ENCODE measurements around the gene TMEM45A.
"Not testable (repeated sequence)": the region's sequence is repeated elsewhere in the genome, so short reads cannot be mapped to it uniquely, and the experiment has no call there.

Gene TMEM45A

GRCh38 chr3:100533176-100533575, 40.8 kb downstream of the TMEM45A start:
- no peak for DNase-seq (ENCODE audit: low read depth in 2 of 2)

- no peak for DNase-seq (ENCODE audit: low read depth in 2 of 2)
These were observed 43.2 kb downstream of the TMEM45A start for GRCh38 chr3:100535610-100535943.

GRCh38 chr3:100536093-100536492, 43.7 kb downstream of the TMEM45A start:
- no peak for DNase-seq (ENCODE audit: low read depth in 2 of 2)

GRCh38 chr3:100537646-100538338, 45.4 kb downstream of the TMEM45A start:
- no peak for DNase-seq (ENCODE audit: low read depth in 2 of 2)

GRCh38 chr3:100538339-100538706, 45.9 kb downstream of the TMEM45A start:
- DNase-seq (ENCODE audit: low read depth in 2 of 2): no peak

GRCh38 chr3:100540791-100541334, 48.4 kb downstream of the TMEM45A start:
- no peak for DNase-seq (ENCODE audit: low read depth in 2 of 2)

- DNase-seq (ENCODE audit: low read depth in 2 of 2): not testable (repeated sequence)
These were observed 49.0 kb downstream of the TMEM45A start for GRCh38 chr3:100541428-100541827.

- no peak for DNase-seq (ENCODE audit: low read depth in 2 of 2)
These were observed 53.0 kb downstream of the TMEM45A start for GRCh38 chr3:100545371-100545770.

- no peak for DNase-seq (ENCODE audit: low read depth in 2 of 2)
These were observed 53.8 kb downstream of the TMEM45A start for GRCh38 chr3:100546020-100546744.

- DNase-seq (ENCODE audit: low read depth in 2 of 2): no peak
These were observed 55.6 kb downstream of the TMEM45A start for GRCh38 chr3:100548053-100548452.

GRCh38 chr3:100553618-100554372, 61.4 kb downstream of the TMEM45A start:
- DNase-seq (ENCODE audit: low read depth in 2 of 2): no peak

- DNase-seq (ENCODE audit: low read depth in 2 of 2): no peak
These were observed 61.9 kb downstream of the TMEM45A start for GRCh38 chr3:100554373-100554676.

GRCh38 chr3:100556673-100557310, 64.4 kb downstream of the TMEM45A start:
- DNase-seq (ENCODE audit: low read depth in 2 of 2): no peak

GRCh38 chr3:100558233-100558632, 65.8 kb downstream of the TMEM45A start:
- no peak for DNase-seq (ENCODE audit: low read depth in 2 of 2)

GRCh38 chr3:100560426-100560825, 68.0 kb downstream of the TMEM45A start:
- DNase-seq (ENCODE audit: low read depth in 2 of 2): no peak

- no peak for DNase-seq (ENCODE audit: low read depth in 2 of 2)
These were observed 69.2 kb downstream of the TMEM45A start for GRCh38 chr3:100561459-100562158.

GRCh38 chr3:100562224-100562857, 69.9 kb downstream of the TMEM45A start:
- no peak for DNase-seq (ENCODE audit: low read depth in 2 of 2)

- no peak for DNase-seq (ENCODE audit: low read depth in 2 of 2)
These were observed 70.8 kb downstream of the TMEM45A start for GRCh38 chr3:100563228-100563627.

- DNase-seq (ENCODE audit: low read depth in 2 of 2): no peak
These were observed 71.3 kb downstream of the TMEM45A start for GRCh38 chr3:100563652-100564211.

GRCh38 chr3:100570811-100571210, 78.4 kb downstream of the TMEM45A start:
- DNase-seq (ENCODE audit: low read depth in 2 of 2): no peak

GRCh38 chr3:100574536-100574935, 82.1 kb downstream of the TMEM45A start:
- DNase-seq (ENCODE audit: low read depth in 2 of 2): no peak

Measured in stimulated activated CD4-positive, alpha-beta T cell treated with anti-CD3 and anti-CD28 coated beads, Interleukin-12 subunit alpha, Interleukin-12 subunit beta, amount 100 ng/mL, for 24 hours (primary cell).